ENCODE measurements around the gene NRCAM. TPM values are rescaled to one million over a fixed set of nuclear protein-coding genes. Genes with fewer than 3 reads are reported as not detected.

NRCAM gene
- total and polyA plus RNA-seq, 2 donors (not counting 1 experiment from before 2014, with no cell fraction given), result 0.75 to 4.6 TPM

DNA sequence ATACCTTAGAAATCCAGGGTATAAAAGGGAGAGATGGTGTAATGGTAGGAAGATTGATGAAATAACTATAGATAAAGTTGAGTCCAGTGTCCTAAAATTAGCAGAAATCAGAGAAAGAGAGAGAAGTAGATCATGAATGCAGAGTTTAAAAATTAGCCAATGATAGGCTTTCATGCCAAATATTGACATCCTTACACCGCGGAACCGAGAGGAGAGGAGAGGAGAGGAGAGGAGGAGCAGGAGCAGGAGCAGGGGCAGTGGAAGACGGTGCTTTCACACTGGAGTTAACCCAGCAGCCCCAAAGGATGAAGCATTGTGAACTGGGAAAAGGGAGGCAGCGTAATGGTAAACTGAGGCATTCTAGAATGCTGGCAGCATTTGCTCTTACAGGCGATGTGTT, 291.9 kb downstream of the NRCAM start:
- Histone ChIP-seq H3K27me3 (replicated peaks in 1 of 4; ENCODE audit: control extremely low read depth in 1 of 4, control insufficient read depth in 3 of 4, insufficient read depth in 4 of 4, low read length in 3 of 4) (peaks cover 0 to 1% (median 0%) of the 10 kb centered on the region in 4 experiments), H2AFZ (ENCODE audit: insufficient read depth, low read depth, low read length, poor library complexity, severe bottlenecking) (no peak overlapping the region), H3K36me3 (replicated peaks in 1 of 2; ENCODE audit: control extremely low read depth in 1 of 2, control insufficient read depth in 1 of 2, extremely low read depth in 1 of 2, insufficient read depth in 2 of 2, low read length in 1 of 2) (no peaks in the 10 kb centered on the region), H3K79me2 (ENCODE audit: control insufficient read depth, insufficient read depth, low read length) (no peaks in the 10 kb centered on the region), H3K4me3 (ENCODE audit: control extremely low read depth in 1 of 5, extremely low read depth in 1 of 5, insufficient read depth in 1 of 5, low read depth in 2 of 5, low read length in 4 of 5) (no peak overlapping the region), H3K27ac (ENCODE audit: low read length in 2 of 2) (no peak overlapping the region), H4K20me1 (ENCODE audit: control insufficient read depth, insufficient read depth, low read length, poor library complexity, severe bottlenecking) (no peaks in the 10 kb centered on the region), H3K9me3 (ENCODE audit: control extremely low read depth in 1 of 3, control insufficient read depth in 2 of 3, insufficient read depth in 1 of 3, low read length in 2 of 3) (no peaks in the 10 kb centered on the region), H3K4me2 (replicated peaks; ENCODE audit: low read depth, low read length, poor library complexity, severe bottlenecking) (no peak overlapping the region), H3K4me1 (ENCODE audit: control insufficient read depth in 2 of 2, insufficient read depth in 2 of 2, low read length in 2 of 2) (no peaks in the 10 kb centered on the region), H3K9ac (ENCODE audit: low read length) (no peak overlapping the region)
- peaks cover 9% of the 10 kb centered on the region for H3K27me3 Mint-ChIP-seq
- no peak overlapping the region for H3K27ac Mint-ChIP-seq
- CTCF ChIA-PET, result no interaction called here
- DNase-seq, result no peak
- 76% methylated on average over 5 of the region's 6 CpGs for WGBS (ENCODE audit: insufficient coverage)
- no peak for ATAC-seq (ENCODE audit: low read depth)
- TF ChIP-seq EZH2 (IDR thresholded peaks at IDR 0.05; ENCODE audit: borderline replicate concordance, insufficient read depth, low read depth, low read length, poor library complexity, severe bottlenecking), result no peak
- no peak for TF ChIP-seq CTCF (IDR thresholded peaks at IDR 0.05)
- peaks cover 3% of the 10 kb centered on the region for H3K9me3 Mint-ChIP-seq (ENCODE audit: insufficient read depth)
- no peak overlapping the region for H3K4me3 Mint-ChIP-seq
- POLR2A ChIA-PET, result no interaction called here
- H3K4me1 Mint-ChIP-seq, result no peaks in the 10 kb centered on the region
- intact Hi-C loops (cut with micrococcal nuclease), result no loop called here

- Histone ChIP-seq H2AFZ (ENCODE audit: insufficient read depth, low read depth, low read length, poor library complexity, severe bottlenecking) (no peak overlapping the region), H3K9ac (ENCODE audit: low read length) (no peak overlapping the region), H3K4me2 (replicated peaks; ENCODE audit: low read depth, low read length, poor library complexity, severe bottlenecking) (no peak overlapping the region), H3K9me3 (ENCODE audit: control extremely low read depth in 1 of 3, control insufficient read depth in 2 of 3, insufficient read depth in 1 of 3, low read length in 2 of 3) (no peaks in the 10 kb centered on the region), H4K20me1 (ENCODE audit: control insufficient read depth, insufficient read depth, low read length, poor library complexity, severe bottlenecking) (no peaks in the 10 kb centered on the region), H3K36me3 (replicated peaks in 1 of 2; ENCODE audit: control extremely low read depth in 1 of 2, control insufficient read depth in 1 of 2, extremely low read depth in 1 of 2, insufficient read depth in 2 of 2, low read length in 1 of 2) (no peaks in the 10 kb centered on the region), H3K27ac (ENCODE audit: low read length in 2 of 2) (no peak overlapping the region), H3K79me2 (ENCODE audit: control insufficient read depth, insufficient read depth, low read length) (no peaks in the 10 kb centered on the region), H3K4me3 (ENCODE audit: control extremely low read depth in 1 of 5, extremely low read depth in 1 of 5, insufficient read depth in 1 of 5, low read depth in 2 of 5, low read length in 4 of 5) (no peak overlapping the region), H3K27me3 (replicated peaks in 1 of 4; ENCODE audit: control extremely low read depth in 1 of 4, control insufficient read depth in 3 of 4, insufficient read depth in 4 of 4, low read length in 3 of 4) (peaks cover 0 to 12% (median 0%) of the 10 kb centered on the region in 4 experiments), H3K4me1 (ENCODE audit: control insufficient read depth in 2 of 2, insufficient read depth in 2 of 2, low read length in 2 of 2) (no peaks in the 10 kb centered on the region)
- Mint-ChIP-seq H3K4me1 (peaks cover 1% of the 10 kb centered on the region), H3K4me3 (no peak overlapping the region), H3K27ac (no peak overlapping the region), H3K27me3 (peaks cover 30% of the 10 kb centered on the region), H3K9me3 (ENCODE audit: insufficient read depth) (peaks cover 3% of the 10 kb centered on the region)
- POLR2A ChIA-PET, result interaction anchor here (0.5 kb wide), 1 partner anchor 309 kb away, joined by 8 read pairs; no protein-coding TSS in a partner anchor
- ATAC-seq (ENCODE audit: low read depth), result no peak
- no peak for DNase-seq
- intact Hi-C loops (cut with micrococcal nuclease), result no loop called here
- TF ChIP-seq CTCF (IDR thresholded peaks at IDR 0.05) (no peak), EZH2 (IDR thresholded peaks at IDR 0.05; ENCODE audit: borderline replicate concordance, insufficient read depth, low read depth, low read length, poor library complexity, severe bottlenecking) (no peak)
- no CpG with 5 or more reads among the region's 1 CpG for WGBS (ENCODE audit: insufficient coverage)
- CTCF ChIA-PET, result interaction anchor here (1.0 to 2.8 kb wide), 2 partner anchors 13 to 22 kb away, joined by 4 to 13 read pairs; no protein-coding TSS in a partner anchor
These were observed 297.5 kb downstream of the NRCAM start for GRCh38 chr7:108158776-108159175.

All from B cell (primary cell).